ENCODE results near the gene COX7A2L. TPM values are rescaled to one million over a fixed set of nuclear protein-coding genes. Genes with fewer than 3 reads are reported as not detected.
A peak's percentile ranks its signal among the peaks of the same experiment; 100 is the strongest.

Gene COX7A2L
- 126 to 172 TPM (median 144 TPM) in 3 replicates for polyA plus RNA-seq
- polyA plus RNA-seq (2011; ENCODE audit: low read depth) = 73.7 TPM
- polyA plus RNA-seq (2011; cell fraction: cytosol; rRNA removed) = 140 and 154 TPM in 2 replicates
- polyA plus RNA-seq (2011; cell fraction: nucleus; rRNA removed) = 42.5 and 62.6 TPM in 2 replicates
- polyA plus RNA-seq (2012; ENCODE audit: low replicate concordance) = 101 and 194 TPM in 2 replicates
- polyA minus RNA-seq = 42.9 to 56.5 TPM (median 47.7 TPM) in 3 replicates
- polyA minus RNA-seq (2011; cell fraction: cytosol; rRNA and poly(A)+ RNA removed) = 45.8 TPM
- 8.3 and 14.2 TPM in 2 replicates for polyA minus RNA-seq (2011; cell fraction: nucleus; rRNA and poly(A)+ RNA removed)

- DNase-seq (ENCODE audit: low read depth, low spot score) (peak; percentile 69), FAIRE-seq (peak; percentile 75)
- Histone ChIP-seq H3K9ac (ENCODE audit: control insufficient read depth, extremely low read depth, insufficient read depth, low read length) (peak within 1 kb of the TSS; percentile 96), H3K36me3 (ENCODE audit: control insufficient read depth in 2 of 2, extremely low read depth in 1 of 2, insufficient read depth in 2 of 2, low read length in 2 of 2) (peaks cover under 1 to 1% of the 10 kb centered on the region in 2 experiments), H3K4me2 (ENCODE audit: control insufficient read depth, extremely low read depth, insufficient read depth, low read depth, low read length) (peak within 1 kb of the TSS; percentile 97), H3K9me3 (ENCODE audit: control insufficient read depth, low read depth, low read length) (no peaks in the 10 kb centered on the region), H3K9me1 (ENCODE audit: control insufficient read depth, extremely low read depth, insufficient read depth, low read length) (no peaks in the 10 kb centered on the region), H2AFZ (ENCODE audit: control insufficient read depth, low read length) (peak within 1 kb of the TSS; percentile 98), H4K20me1 (ENCODE audit: control insufficient read depth, extremely low read depth, insufficient read depth, low read length) (no peaks in the 10 kb centered on the region), H3K4me1 (ENCODE audit: control insufficient read depth, extremely low read depth, insufficient read depth, low read length) (peaks cover 9% of the 10 kb centered on the region), H3K27me3 (ENCODE audit: control insufficient read depth, extremely low read depth, insufficient read depth, low read length) (no peaks in the 10 kb centered on the region), H3K27ac (ENCODE audit: control insufficient read depth, insufficient read depth, low read length) (peak within 1 kb of the TSS; percentile 98), H3K4me3 (ENCODE audit: control insufficient read depth in 2 of 3, extremely low read depth in 1 of 3, insufficient read depth in 2 of 3, low read depth in 1 of 3, low read length in 3 of 3) (peak within 1 kb of the TSS; percentile 84 to 93 (median 84)), H3K79me2 (ENCODE audit: control insufficient read depth, insufficient read depth, low read length) (peaks cover 49% of the 10 kb centered on the region)
- TF ChIP-seq EZH2 (IDR thresholded peaks at IDR 0.05; ENCODE audit: low read length) (no peak), CTCF (optimal IDR thresholded peaks at IDR 0.05 in 1 of 3, IDR thresholded peaks at IDR 0.05 in 1 of 3, conservative IDR thresholded peaks at IDR 0.05 in 1 of 3; ENCODE audit: extremely low read depth in 1 of 3, insufficient read depth in 2 of 3, low read length in 3 of 3) (peak in 2 of 3 experiments; percentile 26 to 71)
- dilution Hi-C loops (cut with MboI; ENCODE audit: extremely low pct_ligation_motif_present, low sequenced_read_pairs) = no loop called here
These were observed at the start of gene COX7A2L for GRCh38 chr2:42360890-42361727. Gene COX7A2L, minus strand, starts transcription at chr2:42361217. Its CDS starts 56 bp downstream, at chr2:42361161.

GRCh38 chr2:42408009-42408408 is 47.0 kb upstream of the COX7A2L start:
- H3K36me3 ChIP-seq (ENCODE audit: control insufficient read depth in 2 of 2, extremely low read depth in 1 of 2, insufficient read depth in 2 of 2, low read length in 2 of 2) = no peaks in the 10 kb centered on the region
- no peak for FAIRE-seq

More at GRCh38 chr2:42408009-42408408, 47.0 kb upstream of the COX7A2L start:
- H3K4me2 ChIP-seq (ENCODE audit: control insufficient read depth, extremely low read depth, insufficient read depth, low read depth, low read length) = no peak overlapping the region
- dilution Hi-C loops (cut with MboI; ENCODE audit: extremely low pct_ligation_motif_present, low sequenced_read_pairs) = no loop called here
- H3K4me3 ChIP-seq (ENCODE audit: control insufficient read depth in 2 of 3, extremely low read depth in 1 of 3, insufficient read depth in 2 of 3, low read depth in 1 of 3, low read length in 3 of 3) = no peak overlapping the region
- no peaks in the 10 kb centered on the region for H3K9me1 ChIP-seq (ENCODE audit: control insufficient read depth, extremely low read depth, insufficient read depth, low read length)
- TF ChIP-seq EZH2 (IDR thresholded peaks at IDR 0.05; ENCODE audit: low read length) (no peak), CTCF (optimal IDR thresholded peaks at IDR 0.05 in 1 of 3, IDR thresholded peaks at IDR 0.05 in 1 of 3, conservative IDR thresholded peaks at IDR 0.05 in 1 of 3; ENCODE audit: extremely low read depth in 1 of 3, insufficient read depth in 2 of 3, low read length in 3 of 3) (no peak)
- no peak overlapping the region for H3K9ac ChIP-seq (ENCODE audit: control insufficient read depth, extremely low read depth, insufficient read depth, low read length)
- no peak overlapping the region for H2AFZ ChIP-seq (ENCODE audit: control insufficient read depth, low read length)
- H3K9me3 ChIP-seq (ENCODE audit: control insufficient read depth, low read depth, low read length) = no peaks in the 10 kb centered on the region
- DNase-seq (ENCODE audit: low read depth, low spot score) = no peak
- H4K20me1 ChIP-seq (ENCODE audit: control insufficient read depth, extremely low read depth, insufficient read depth, low read length) = no peaks in the 10 kb centered on the region
- no peaks in the 10 kb centered on the region for H3K27me3 ChIP-seq (ENCODE audit: control insufficient read depth, extremely low read depth, insufficient read depth, low read length)
- H3K27ac ChIP-seq (ENCODE audit: control insufficient read depth, insufficient read depth, low read length) = no peak overlapping the region
- no peaks in the 10 kb centered on the region for H3K4me1 ChIP-seq (ENCODE audit: control insufficient read depth, extremely low read depth, insufficient read depth, low read length)
- H3K79me2 ChIP-seq (ENCODE audit: control insufficient read depth, insufficient read depth, low read length) = no peaks in the 10 kb centered on the region

Measured in keratinocyte (primary cell).